H1 (cell line): ENCODE results near the gene DUS1L. TPM values are rescaled to one million over a fixed set of nuclear protein-coding genes. Genes with fewer than 3 reads are reported as not detected.

Source experiments
- CTCF ChIP-seq, 3 experiments: IDR thresholded peaks; 1 replicate in 2 of 3; 2 replicates in 1 of 3; pipeline versions ENCODE4 v1.5.1 to v1.6.1; 2011; ENCODE audit warnings: low read length in 3 of 3, mild to moderate bottlenecking in 3 of 3, inconsistent platforms in 2 of 3, low read depth in 1 of 3, moderate library complexity in 1 of 3; ENCODE audit not compliant: insufficient read depth in 1 of 3; ENCODE audit errors: control extremely low read depth in 1 of 3
- EGR1 ChIP-seq: IDR thresholded peaks from 2 replicates; pipeline ENCODE4 v1.6.1; 2011; ENCODE audit warnings: low read depth, low read length, borderline replicate concordance
- JUND ChIP-seq: IDR thresholded peaks from 2 replicates; pipeline ENCODE4 v1.6.1; 2011; ENCODE audit warnings: mild to moderate bottlenecking, improper control_type of control experiment, low read length
- KDM1A ChIP-seq: fragments of 200-600, 300-600 bp; sonication (generic); IDR thresholded peaks from 2 replicates; pipeline ENCODE4 v1.7.1; 2016; ENCODE audit warnings: mild to moderate bottlenecking, low read length, borderline replicate concordance
- MAFK ChIP-seq: IDR thresholded peaks from 2 replicates; pipeline ENCODE4 v1.6.1; 2012; ENCODE audit warnings: low read depth, mild to moderate bottlenecking, improper control_type of control experiment, low read length
- POLR2AphosphoS5 ChIP-seq: IDR thresholded peaks from 2 replicates; pipeline ENCODE4 v1.6.1; 2011; ENCODE audit warnings: low read depth, low read length
- RBBP5 ChIP-seq: IDR thresholded peaks from 2 replicates; pipeline ENCODE4 v1.7.1; 2012; ENCODE audit warnings: low read depth, mild to moderate bottlenecking, inconsistent platforms, low read length, moderate library complexity, borderline replicate concordance
- SAP30 ChIP-seq: fragments of 300-600 bp; sonication (generic); IDR thresholded peaks from 2 replicates; pipeline ENCODE4 v1.7.1; 2012; ENCODE audit warnings: low read length, moderate library complexity, mild to moderate bottlenecking, inconsistent platforms; ENCODE audit not compliant: insufficient read depth, insufficient replicate concordance
- SP2 ChIP-seq: IDR thresholded peaks from 2 replicates; pipeline ENCODE4 v1.6.1; 2012; ENCODE audit warnings: mild to moderate bottlenecking, low read length, inconsistent platforms
- TEAD4 ChIP-seq: IDR thresholded peaks from 2 replicates; pipeline ENCODE4 v1.6.1; 2012; ENCODE audit warnings: low read depth, low read length, inconsistent platforms, mixed read lengths
- polyA plus RNA-seq, 7 experiments: library from polyadenylated mRNA; depleted of rRNA in 3 of 7; stranded (reverse) in 5 of 7; unstranded in 2 of 7; fragments of >200 nt in 5 of 7; fragments of 200-250 nt in 2 of 7; gene quantifications; 1 replicate in 5 of 7; 2 replicates in 1 of 7; 4 replicates in 1 of 7; pipeline versions ENCODE4 v1.2.1 to v1.2.3, GENCODE V29; 2011 to 2013; ENCODE audit warnings: missing spikeins in 2 of 7, mixed read lengths in 2 of 7
- total RNA-seq: library from RNA; stranded (reverse); fragmentation: NEBNext Ultra II Directional; extraction: Animal tissue kit (Norgen Biotek cat#: 25700); gene quantifications from 2 replicates; pipeline ENCODE4 v1.2.1, GENCODE V29; 2021

DUS1L gene
- total and polyA plus RNA-seq, 2 of the 8 experiments (the other 6 are each of a cell fraction or from before 2014, with no cell fraction given) = 34.5 to 69.1 TPM

- no peak for TF ChIP-seq JUND
- no peak for TF ChIP-seq POLR2AphosphoS5
- TF ChIP-seq KDM1A = no peak
- no peak for TF ChIP-seq MAFK
- TF ChIP-seq CTCF (IDR thresholded peaks at IDR 0.05; ENCODE audit: control extremely low read depth in 1 of 3, insufficient read depth in 1 of 3, low read depth in 1 of 3, low read length in 3 of 3) = peak; percentile 96 to 98 (median 97)
- TF ChIP-seq EGR1 = no peak
- no peak for TF ChIP-seq RBBP5
- no peak for TF ChIP-seq SP2
- no peak for TF ChIP-seq SAP30
- no peak for TF ChIP-seq TEAD4
These were observed 34.9 kb downstream of the DUS1L start (continued) for GRCh38 chr17:82030470-82031302.
